ENCODE measurements around the gene CCNJL.

Gene CCNJL

GRCh38 chr5:160286947-160287346 lies 25.4 kb downstream of the CCNJL start:
- H3K9ac ChIP-seq (ENCODE audit: low read depth, low read length) = peak overlapping the region; percentile 70
- no peaks in the 10 kb centered on the region for H3K27me3 ChIP-seq (ENCODE audit: control insufficient read depth, insufficient read depth, low read length)
- H3K9me3 ChIP-seq (ENCODE audit: control insufficient read depth, insufficient read depth, low read length) = no peaks in the 10 kb centered on the region
- H3K4me3 ChIP-seq (ENCODE audit: low read depth, low read length) = peak overlapping the region; percentile 8
- no peaks in the 10 kb centered on the region for H3K36me3 ChIP-seq (ENCODE audit: control insufficient read depth, insufficient read depth, low read length)
- peaks cover 32% of the 10 kb centered on the region for H3K4me1 ChIP-seq (ENCODE audit: control insufficient read depth, insufficient read depth, low read length)

- H3K9ac ChIP-seq (ENCODE audit: low read depth, low read length) = no peak overlapping the region
- H3K4me3 ChIP-seq (ENCODE audit: low read depth, low read length) = no peak overlapping the region
- no peaks in the 10 kb centered on the region for H3K36me3 ChIP-seq (ENCODE audit: control insufficient read depth, insufficient read depth, low read length)
- no peaks in the 10 kb centered on the region for H3K9me3 ChIP-seq (ENCODE audit: control insufficient read depth, insufficient read depth, low read length)
- no peaks in the 10 kb centered on the region for H3K27me3 ChIP-seq (ENCODE audit: control insufficient read depth, insufficient read depth, low read length)
- peaks cover 36% of the 10 kb centered on the region for H3K4me1 ChIP-seq (ENCODE audit: control insufficient read depth, insufficient read depth, low read length)
Measured at GRCh38 chr5:160285316-160285715, 27.0 kb downstream of the CCNJL start.

- no peak overlapping the region for H3K9ac ChIP-seq (ENCODE audit: low read depth, low read length)
- peaks cover 30% of the 10 kb centered on the region for H3K4me1 ChIP-seq (ENCODE audit: control insufficient read depth, insufficient read depth, low read length)
- no peaks in the 10 kb centered on the region for H3K36me3 ChIP-seq (ENCODE audit: control insufficient read depth, insufficient read depth, low read length)
- no peaks in the 10 kb centered on the region for H3K27me3 ChIP-seq (ENCODE audit: control insufficient read depth, insufficient read depth, low read length)
- H3K4me3 ChIP-seq (ENCODE audit: low read depth, low read length) = no peak overlapping the region
- H3K9me3 ChIP-seq (ENCODE audit: control insufficient read depth, insufficient read depth, low read length) = no peaks in the 10 kb centered on the region
Measured at GRCh38 chr5:160284291-160284873, 28.0 kb downstream of the CCNJL start.

- Histone ChIP-seq H3K27me3 (ENCODE audit: control insufficient read depth, insufficient read depth, low read length) (no peaks in the 10 kb centered on the region), H3K9me3 (ENCODE audit: control insufficient read depth, insufficient read depth, low read length) (no peaks in the 10 kb centered on the region), H3K9ac (ENCODE audit: low read depth, low read length) (no peak overlapping the region), H3K36me3 (ENCODE audit: control insufficient read depth, insufficient read depth, low read length) (no peaks in the 10 kb centered on the region), H3K4me1 (ENCODE audit: control insufficient read depth, insufficient read depth, low read length) (peaks cover 8% of the 10 kb centered on the region), H3K4me3 (ENCODE audit: low read depth, low read length) (no peak overlapping the region)
Measured at GRCh38 chr5:160281275-160281674, 31.1 kb downstream of the CCNJL start.

- Histone ChIP-seq H3K36me3 (ENCODE audit: control insufficient read depth, insufficient read depth, low read length) (no peaks in the 10 kb centered on the region), H3K4me3 (ENCODE audit: low read depth, low read length) (no peak overlapping the region), H3K9ac (ENCODE audit: low read depth, low read length) (no peak overlapping the region), H3K9me3 (ENCODE audit: control insufficient read depth, insufficient read depth, low read length) (no peaks in the 10 kb centered on the region), H3K4me1 (ENCODE audit: control insufficient read depth, insufficient read depth, low read length) (peaks cover 4% of the 10 kb centered on the region), H3K27me3 (ENCODE audit: control insufficient read depth, insufficient read depth, low read length) (no peaks in the 10 kb centered on the region)
Measured at GRCh38 chr5:160280384-160281095, 31.8 kb downstream of the CCNJL start.

- Histone ChIP-seq H3K27me3 (ENCODE audit: control insufficient read depth, insufficient read depth, low read length) (no peaks in the 10 kb centered on the region), H3K36me3 (ENCODE audit: control insufficient read depth, insufficient read depth, low read length) (no peaks in the 10 kb centered on the region), H3K9ac (ENCODE audit: low read depth, low read length) (no peak overlapping the region), H3K9me3 (ENCODE audit: control insufficient read depth, insufficient read depth, low read length) (no peaks in the 10 kb centered on the region), H3K4me3 (ENCODE audit: low read depth, low read length) (no peak overlapping the region), H3K4me1 (ENCODE audit: control insufficient read depth, insufficient read depth, low read length) (peaks cover 4% of the 10 kb centered on the region)
Measured at GRCh38 chr5:160278343-160278742, 34.0 kb downstream of the CCNJL start.

GRCh38 chr5:160274483-160274931 lies 37.9 kb downstream of the CCNJL start:
- Histone ChIP-seq H3K9ac (ENCODE audit: low read depth, low read length) (no peak overlapping the region), H3K9me3 (ENCODE audit: control insufficient read depth, insufficient read depth, low read length) (no peaks in the 10 kb centered on the region), H3K27me3 (ENCODE audit: control insufficient read depth, insufficient read depth, low read length) (no peaks in the 10 kb centered on the region), H3K36me3 (ENCODE audit: control insufficient read depth, insufficient read depth, low read length) (no peaks in the 10 kb centered on the region), H3K4me1 (ENCODE audit: control insufficient read depth, insufficient read depth, low read length) (peaks cover 14% of the 10 kb centered on the region), H3K4me3 (ENCODE audit: low read depth, low read length) (no peak overlapping the region)

- no peaks in the 10 kb centered on the region for H3K27me3 ChIP-seq (ENCODE audit: control insufficient read depth, insufficient read depth, low read length)
- no peak overlapping the region for H3K4me3 ChIP-seq (ENCODE audit: low read depth, low read length)
- H3K4me1 ChIP-seq (ENCODE audit: control insufficient read depth, insufficient read depth, low read length) = peaks cover 14% of the 10 kb centered on the region
- no peak overlapping the region for H3K9ac ChIP-seq (ENCODE audit: low read depth, low read length)
- H3K36me3 ChIP-seq (ENCODE audit: control insufficient read depth, insufficient read depth, low read length) = peaks cover 5% of the 10 kb centered on the region
- H3K9me3 ChIP-seq (ENCODE audit: control insufficient read depth, insufficient read depth, low read length) = no peaks in the 10 kb centered on the region
Measured at GRCh38 chr5:160272889-160273288, 39.5 kb downstream of the CCNJL start.

- no peak overlapping the region for H3K4me3 ChIP-seq (ENCODE audit: low read depth, low read length)
- H3K27me3 ChIP-seq (ENCODE audit: control insufficient read depth, insufficient read depth, low read length) = no peaks in the 10 kb centered on the region
- peaks cover 5% of the 10 kb centered on the region for H3K36me3 ChIP-seq (ENCODE audit: control insufficient read depth, insufficient read depth, low read length)
- no peaks in the 10 kb centered on the region for H3K9me3 ChIP-seq (ENCODE audit: control insufficient read depth, insufficient read depth, low read length)
- no peak overlapping the region for H3K9ac ChIP-seq (ENCODE audit: low read depth, low read length)
- H3K4me1 ChIP-seq (ENCODE audit: control insufficient read depth, insufficient read depth, low read length) = peaks cover 15% of the 10 kb centered on the region
Measured at GRCh38 chr5:160272264-160272663, 40.1 kb downstream of the CCNJL start.

GRCh38 chr5:160271836-160272235 lies 40.5 kb downstream of the CCNJL start:
- Histone ChIP-seq H3K9me3 (ENCODE audit: control insufficient read depth, insufficient read depth, low read length) (no peaks in the 10 kb centered on the region), H3K27me3 (ENCODE audit: control insufficient read depth, insufficient read depth, low read length) (no peaks in the 10 kb centered on the region), H3K36me3 (ENCODE audit: control insufficient read depth, insufficient read depth, low read length) (peaks cover 5% of the 10 kb centered on the region), H3K4me3 (ENCODE audit: low read depth, low read length) (no peak overlapping the region), H3K4me1 (ENCODE audit: control insufficient read depth, insufficient read depth, low read length) (peaks cover 19% of the 10 kb centered on the region), H3K9ac (ENCODE audit: low read depth, low read length) (no peak overlapping the region)

- H3K4me1 ChIP-seq (ENCODE audit: control insufficient read depth, insufficient read depth, low read length) = peaks cover 24% of the 10 kb centered on the region
- H3K36me3 ChIP-seq (ENCODE audit: control insufficient read depth, insufficient read depth, low read length) = peaks cover 5% of the 10 kb centered on the region
- H3K27me3 ChIP-seq (ENCODE audit: control insufficient read depth, insufficient read depth, low read length) = no peaks in the 10 kb centered on the region
- no peaks in the 10 kb centered on the region for H3K9me3 ChIP-seq (ENCODE audit: control insufficient read depth, insufficient read depth, low read length)
- H3K4me3 ChIP-seq (ENCODE audit: low read depth, low read length) = no peak overlapping the region
- H3K9ac ChIP-seq (ENCODE audit: low read depth, low read length) = no peak overlapping the region
Measured at GRCh38 chr5:160271396-160271795, 41.0 kb downstream of the CCNJL start.

- no peak overlapping the region for H3K4me3 ChIP-seq (ENCODE audit: low read depth, low read length)
- H3K4me1 ChIP-seq (ENCODE audit: control insufficient read depth, insufficient read depth, low read length) = peaks cover 29% of the 10 kb centered on the region
- peaks cover 5% of the 10 kb centered on the region for H3K36me3 ChIP-seq (ENCODE audit: control insufficient read depth, insufficient read depth, low read length)
- H3K9me3 ChIP-seq (ENCODE audit: control insufficient read depth, insufficient read depth, low read length) = no peaks in the 10 kb centered on the region
- no peaks in the 10 kb centered on the region for H3K27me3 ChIP-seq (ENCODE audit: control insufficient read depth, insufficient read depth, low read length)
- H3K9ac ChIP-seq (ENCODE audit: low read depth, low read length) = no peak overlapping the region
Measured at GRCh38 chr5:160270704-160271103, 41.7 kb downstream of the CCNJL start.
